ENCODE data around the gene RILPL1. TPM values are rescaled to one million over a fixed set of nuclear protein-coding genes. Genes with fewer than 3 reads are reported as not detected.
A peak's percentile ranks its signal among the peaks of the same experiment; 100 is the strongest.
"Not testable (repeated sequence)": the region's sequence is repeated elsewhere in the genome, so short reads cannot be mapped to it uniquely, and the experiment has no call there.

Gene RILPL1
- total and polyA plus RNA-seq, 10 of the 15 experiments (the other 5 are each of a cell fraction or from before 2014, with no cell fraction given), result 0.05 to 0.61 (median 0.25) TPM

DNA sequence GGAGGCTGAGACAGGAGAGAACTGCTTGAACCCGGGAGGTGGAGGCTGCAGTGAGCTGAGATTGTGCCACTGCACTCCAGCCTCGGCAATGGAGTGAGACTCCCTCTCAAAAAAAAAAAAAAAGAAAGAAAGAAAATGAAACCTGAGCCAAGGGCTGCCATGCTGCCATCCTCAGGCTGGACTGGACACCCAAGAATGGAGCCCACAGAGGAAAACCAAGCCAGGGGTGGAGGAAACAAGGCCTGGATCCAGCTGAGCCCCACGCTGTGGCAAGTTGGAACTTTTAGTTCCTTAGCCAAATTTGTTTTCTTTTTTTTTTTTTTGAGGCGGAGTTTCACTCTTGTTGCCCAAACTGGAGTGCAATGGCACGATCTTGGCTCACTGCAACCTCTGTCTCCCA is 52.3 kb downstream of the RILPL1 start:
- H3K4me1 ChIP-seq (ENCODE audit: control insufficient read depth, insufficient read depth, low read length); RAD21 ChIA-PET (ENCODE audit: unreplicated experiment); H3K4me2 ChIP-seq (ENCODE audit: control insufficient read depth, insufficient read depth); H3K79me2 ChIP-seq (ENCODE audit: control insufficient read depth, insufficient read depth, low read length); FAIRE-seq; DNase-seq (ENCODE audit: low read depth, low spot score); ATAC-seq; BruUV-seq (replicated peaks); H3K9ac ChIP-seq (ENCODE audit: control insufficient read depth, insufficient read depth, low read length); H2AFZ ChIP-seq (ENCODE audit: control insufficient read depth, low read depth, low read length); H4K20me1 ChIP-seq (ENCODE audit: control insufficient read depth, insufficient read depth); H3K4me3 ChIP-seq; CTCF ChIA-PET; H3K27me3 ChIP-seq (replicated peaks in 1 of 2; ENCODE audit: control insufficient read depth in 2 of 2, insufficient read depth in 2 of 2, low read length in 1 of 2); H3K36me3 ChIP-seq (ENCODE audit: control insufficient read depth in 2 of 2, insufficient read depth in 2 of 2, low read length in 1 of 2); H3K27ac ChIP-seq (ENCODE audit: control insufficient read depth, insufficient read depth); H3K9me3 ChIP-seq (replicated peaks; ENCODE audit: control insufficient read depth, insufficient read depth, low read length); in situ Hi-C loops (cut with MboI); intact Hi-C loops (cut with micrococcal nuclease; ENCODE audit: unreplicated experiment): not testable (repeated sequence)
- 55% methylated on average over 2 of the region's 5 CpGs for WGBS (ENCODE audit: insufficient coverage, insufficient replicate concordance, low lambda C conversion rate, missing lambda C conversion rate)
- ChIA-PET POLR2A (interaction anchor here (0.6 to 0.7 kb wide), 3 partner anchors 11 to 1559 kb away, joined by 3 read pairs; no protein-coding TSS in a partner anchor), SMC1A (ENCODE audit: uncharacterized antibody, unreplicated experiment) (interaction anchor here (0.6 kb wide), 1 partner anchor 113 kb away, joined by 5 read pairs; no protein-coding TSS in a partner anchor)

DNA sequence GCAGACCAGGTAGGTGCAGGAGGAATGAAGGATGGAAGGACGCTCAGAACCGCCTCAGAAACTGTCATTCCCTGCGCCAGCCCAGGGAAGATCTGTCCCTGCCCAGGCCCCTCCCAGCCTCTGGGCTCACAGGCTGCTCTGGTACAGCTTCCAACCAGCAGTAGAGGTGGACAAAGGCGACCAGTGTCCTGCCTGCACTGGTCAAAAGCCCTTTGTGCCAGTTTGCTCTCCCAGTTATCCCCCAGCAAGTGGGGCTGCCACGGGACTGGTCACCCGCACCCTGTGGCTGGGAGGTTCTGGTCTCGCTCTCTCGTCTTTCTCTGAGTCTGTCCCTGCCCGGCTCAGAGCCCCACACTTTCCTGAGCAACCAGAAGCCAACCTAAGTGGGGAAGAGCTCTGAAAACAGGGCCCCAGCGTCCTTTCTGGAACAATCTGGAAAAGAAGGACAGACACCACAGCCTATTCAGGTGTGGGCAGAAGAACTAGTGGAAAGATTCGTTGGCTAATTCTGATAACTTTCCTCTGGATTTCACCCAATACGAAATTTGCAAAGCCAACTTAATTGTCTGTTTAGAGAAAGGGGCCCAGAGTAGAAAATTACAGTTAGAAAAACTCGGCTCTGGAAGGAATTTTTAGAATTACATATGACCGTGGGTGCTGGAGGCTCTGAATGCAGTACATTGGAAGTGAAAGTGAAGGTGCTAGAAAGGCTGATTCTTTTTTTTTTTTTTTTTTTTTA is 53.9 kb downstream of the RILPL1 start:
- ChIA-PET POLR2A (no interaction called here), CTCF (no interaction called here), SMC1A (ENCODE audit: uncharacterized antibody, unreplicated experiment) (no interaction called here), RAD21 (ENCODE audit: unreplicated experiment) (no interaction called here)
- H3K9ac ChIP-seq (ENCODE audit: control insufficient read depth, insufficient read depth, low read length), result no peak overlapping the region
- no peaks in the 10 kb centered on the region for H3K79me2 ChIP-seq (ENCODE audit: control insufficient read depth, insufficient read depth, low read length)
- TF ChIP-seq, protein P1, sequence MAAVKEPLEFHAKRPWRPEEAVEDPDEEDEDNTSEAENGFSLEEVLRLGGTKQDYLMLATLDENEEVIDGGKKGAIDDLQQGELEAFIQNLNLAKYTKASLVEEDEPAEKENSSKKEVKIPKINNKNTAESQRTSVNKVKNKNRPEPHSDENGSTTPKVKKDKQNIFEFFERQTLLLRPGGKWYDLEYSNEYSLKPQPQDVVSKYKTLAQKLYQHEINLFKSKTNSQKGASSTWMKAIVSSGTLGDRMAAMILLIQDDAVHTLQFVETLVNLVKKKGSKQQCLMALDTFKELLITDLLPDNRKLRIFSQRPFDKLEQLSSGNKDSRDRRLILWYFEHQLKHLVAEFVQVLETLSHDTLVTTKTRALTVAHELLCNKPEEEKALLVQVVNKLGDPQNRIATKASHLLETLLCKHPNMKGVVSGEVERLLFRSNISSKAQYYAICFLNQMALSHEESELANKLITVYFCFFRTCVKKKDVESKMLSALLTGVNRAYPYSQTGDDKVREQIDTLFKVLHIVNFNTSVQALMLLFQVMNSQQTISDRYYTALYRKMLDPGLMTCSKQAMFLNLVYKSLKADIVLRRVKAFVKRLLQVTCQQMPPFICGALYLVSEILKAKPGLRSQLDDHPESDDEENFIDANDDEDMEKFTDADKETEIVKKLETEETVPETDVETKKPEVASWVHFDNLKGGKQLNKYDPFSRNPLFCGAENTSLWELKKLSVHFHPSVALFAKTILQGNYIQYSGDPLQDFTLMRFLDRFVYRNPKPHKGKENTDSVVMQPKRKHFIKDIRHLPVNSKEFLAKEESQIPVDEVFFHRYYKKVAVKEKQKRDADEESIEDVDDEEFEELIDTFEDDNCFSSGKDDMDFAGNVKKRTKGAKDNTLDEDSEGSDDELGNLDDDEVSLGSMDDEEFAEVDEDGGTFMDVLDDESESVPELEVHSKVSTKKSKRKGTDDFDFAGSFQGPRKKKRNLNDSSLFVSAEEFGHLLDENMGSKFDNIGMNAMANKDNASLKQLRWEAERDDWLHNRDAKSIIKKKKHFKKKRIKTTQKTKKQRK (IDR thresholded peaks at IDR 0.05; ENCODE audit: low read depth, low read length), result no peak
- TF ChIP-seq TCF7 (IDR thresholded peaks at IDR 0.05; ENCODE audit: borderline replicate concordance), result no peak
- TF ChIP-seq, protein P2, sequence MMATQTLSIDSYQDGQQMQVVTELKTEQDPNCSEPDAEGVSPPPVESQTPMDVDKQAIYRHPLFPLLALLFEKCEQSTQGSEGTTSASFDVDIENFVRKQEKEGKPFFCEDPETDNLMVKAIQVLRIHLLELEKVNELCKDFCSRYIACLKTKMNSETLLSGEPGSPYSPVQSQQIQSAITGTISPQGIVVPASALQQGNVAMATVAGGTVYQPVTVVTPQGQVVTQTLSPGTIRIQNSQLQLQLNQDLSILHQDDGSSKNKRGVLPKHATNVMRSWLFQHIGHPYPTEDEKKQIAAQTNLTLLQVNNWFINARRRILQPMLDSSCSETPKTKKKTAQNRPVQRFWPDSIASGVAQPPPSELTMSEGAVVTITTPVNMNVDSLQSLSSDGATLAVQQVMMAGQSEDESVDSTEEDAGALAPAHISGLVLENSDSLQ (IDR thresholded peaks at IDR 0.05), result no peak
- peak; percentile 40; the same call in 1 of the 2 replicates for TF ChIP-seq ZNF384 (IDR thresholded peaks at IDR 0.05; ENCODE audit: borderline replicate concordance, low read depth, low read length)
- H3K27me3 ChIP-seq (replicated peaks in 1 of 2; ENCODE audit: control insufficient read depth in 2 of 2, insufficient read depth in 2 of 2, low read length in 1 of 2), result no peaks in the 10 kb centered on the region
- H3K36me3 ChIP-seq (ENCODE audit: control insufficient read depth in 2 of 2, insufficient read depth in 2 of 2, low read length in 1 of 2), result no peaks in the 10 kb centered on the region; a peak in 1 of 4 replicates
- BruUV-seq (replicated peaks), result no TSS peak
- no peak overlapping the region for H3K4me2 ChIP-seq (ENCODE audit: control insufficient read depth, insufficient read depth)
- H4K20me1 ChIP-seq (ENCODE audit: control insufficient read depth, insufficient read depth), result no peaks in the 10 kb centered on the region
- DNase-seq (ENCODE audit: low read depth, low spot score) (no peak), FAIRE-seq (no peak), ATAC-seq (no peak)
- H3K27ac ChIP-seq (ENCODE audit: control insufficient read depth, insufficient read depth), result no peak overlapping the region
- H3K4me3 ChIP-seq, result no peak overlapping the region
- H2AFZ ChIP-seq (ENCODE audit: control insufficient read depth, low read depth, low read length), result no peak overlapping the region
- intact Hi-C loops (cut with micrococcal nuclease; ENCODE audit: unreplicated experiment) (no loop called here), in situ Hi-C loops (cut with MboI) (no loop called here)
- H3K4me1 ChIP-seq (ENCODE audit: control insufficient read depth, insufficient read depth, low read length), result no peaks in the 10 kb centered on the region
- 79% methylated on average over 14 of the region's 14 CpGs for WGBS (ENCODE audit: insufficient coverage, insufficient replicate concordance, low lambda C conversion rate, missing lambda C conversion rate)
- no peaks in the 10 kb centered on the region for H3K9me3 ChIP-seq (replicated peaks; ENCODE audit: control insufficient read depth, insufficient read depth, low read length)

All from GM12878 (cell line).